HEK293T (cell line): ENCODE data around the gene IGF1R.

Experiments used
- BHLHE40 ChIP-seq: fragments of 450-650 bp; IDR thresholded peaks from 2 replicates; pipeline ENCODE4 v1.6.1; 2016; ENCODE audit warnings: mild to moderate bottlenecking, moderate library complexity, borderline replicate concordance
- ELF4 ChIP-seq: fragments of 450-650 bp; IDR thresholded peaks from 2 replicates; pipeline ENCODE4 v1.6.1; 2017; ENCODE audit warnings: antibody characterized with exemption
- FOXA1 ChIP-seq: fragments of 450-650 bp; IDR thresholded peaks from 2 replicates; pipeline ENCODE4 v1.6.1; 2016; ENCODE audit warnings: mild to moderate bottlenecking
- FOXK2 ChIP-seq: fragments of 450-650 bp; IDR thresholded peaks from 2 replicates; pipeline ENCODE4 v1.6.1; 2016; ENCODE audit warnings: mild to moderate bottlenecking
- FOXM1 ChIP-seq: fragments of 450-650 bp; IDR thresholded peaks from 2 replicates; pipeline ENCODE4 v1.6.1; 2017; ENCODE audit warnings: mild to moderate bottlenecking, borderline replicate concordance
- LEF1 ChIP-seq: fragments of 450-650 bp; IDR thresholded peaks from 2 replicates; pipeline ENCODE4 v1.6.1; 2017; ENCODE audit warnings: mild to moderate bottlenecking, borderline replicate concordance
- SP1 ChIP-seq: fragments of 450-650 bp; IDR thresholded peaks from 2 replicates; pipeline ENCODE4 v1.6.1; 2017
- SUZ12 ChIP-seq: fragments of 450-650 bp; IDR thresholded peaks from 2 replicates; pipeline ENCODE4 v1.6.1; 2016; ENCODE audit warnings: mild to moderate bottlenecking
- TARDBP ChIP-seq: fragments of 450-650 bp; IDR thresholded peaks from 2 replicates; pipeline ENCODE4 v1.6.1; 2016
- ZNF384 ChIP-seq: fragments of 450-650 bp; IDR thresholded peaks from 2 replicates; pipeline ENCODE4 v1.6.1; 2016

- TF ChIP-seq SUZ12: no peak
- peak; percentile 95 for TF ChIP-seq FOXM1
- no peak for TF ChIP-seq TARDBP
- TF ChIP-seq SP1: no peak
- TF ChIP-seq FOXK2: no peak
- no peak for TF ChIP-seq ZNF384
- no peak for TF ChIP-seq BHLHE40
- no peak for TF ChIP-seq FOXA1
- peak; percentile 79; the same call in 1 of the 2 replicates for TF ChIP-seq LEF1
- no peak for TF ChIP-seq ELF4
Measured at GRCh38 chr15:98647026-98647773, 1.1 kb upstream of the IGF1R start.
